ENCODE results near the gene ZNF423.

Gene ZNF423

DNA sequence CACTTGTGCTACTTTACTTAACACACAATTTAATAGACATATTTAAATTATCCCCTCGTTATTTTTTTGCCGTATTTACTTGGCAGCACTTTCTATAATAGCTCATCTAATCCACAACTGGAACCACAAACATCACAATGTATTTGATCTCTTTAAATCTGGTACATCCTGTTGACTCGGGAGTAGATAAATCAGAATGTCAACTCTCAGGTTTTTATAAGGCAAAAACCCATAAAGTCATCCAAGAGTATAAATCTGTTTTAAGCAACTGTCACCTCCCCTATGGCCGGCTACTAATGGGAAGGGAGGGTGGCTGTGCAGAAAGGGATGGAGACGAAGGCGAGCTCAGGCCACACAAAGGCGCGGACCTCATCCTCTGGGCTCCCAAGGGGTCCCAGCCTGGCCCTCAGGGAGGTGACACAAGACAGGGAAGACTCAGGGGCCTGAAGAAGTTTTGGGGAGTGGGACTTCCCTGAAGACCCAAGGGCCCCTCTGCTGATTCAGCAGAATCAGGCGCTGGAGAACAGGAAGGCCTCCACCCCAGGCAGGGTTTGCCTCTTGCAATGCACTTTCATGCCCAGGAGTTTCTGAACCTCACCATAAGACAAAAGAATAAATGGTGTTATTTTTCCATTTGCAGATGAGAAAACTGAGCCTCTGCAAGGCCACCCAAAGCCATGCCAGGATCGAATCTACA lies 122.5 kb downstream of the ZNF423 start:
- Histone ChIP-seq H3K27me3 (ENCODE audit: control insufficient read depth, insufficient read depth, low read length, poor library complexity, severe bottlenecking) (no peaks in the 10 kb centered on the region), H3K27ac (ENCODE audit: insufficient read depth, low read depth, low read length, poor library complexity, severe bottlenecking) (no peak overlapping the region), H3K9me3 (ENCODE audit: control insufficient read depth, low read length) (no peaks in the 10 kb centered on the region), H3K4me1 (ENCODE audit: control insufficient read depth, insufficient read depth, low read length) (peaks cover under 1% of the 10 kb centered on the region), H3K4me3 (ENCODE audit: insufficient read depth, low read depth, low read length) (no peak overlapping the region), H3K36me3 (ENCODE audit: control insufficient read depth, insufficient read depth, low read length) (peaks cover 22% of the 10 kb centered on the region)
- 92 to 94% methylated on average over 10 of the region's 10 CpGs for WGBS, 2 experiments

DNA sequence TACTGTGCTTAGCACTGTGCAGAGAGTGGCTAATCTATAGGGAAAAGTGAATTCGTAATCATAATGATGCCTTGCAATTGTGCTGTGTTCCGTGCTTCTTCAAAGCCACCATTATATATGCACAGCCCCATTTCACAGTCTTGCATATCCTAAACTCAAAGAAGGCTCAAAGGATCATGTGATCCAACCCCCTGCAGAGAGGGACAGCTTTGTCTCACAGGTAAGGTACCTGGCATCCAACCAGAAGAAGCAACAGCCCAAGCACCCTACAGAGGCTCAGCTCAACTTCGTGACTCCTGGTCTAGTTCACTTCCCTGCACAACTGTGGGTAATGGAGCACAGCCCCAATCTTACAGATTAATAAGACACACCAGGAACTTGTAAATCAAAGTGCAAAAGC lies 124.0 kb downstream of the ZNF423 start:
- no peaks in the 10 kb centered on the region for H3K9me3 ChIP-seq (ENCODE audit: control insufficient read depth, low read length)
- WGBS, 2 experiments = 90 to 94% methylated on average over 3 of the region's 3 CpGs
- H3K4me3 ChIP-seq (ENCODE audit: insufficient read depth, low read depth, low read length) = no peak overlapping the region
- H3K27ac ChIP-seq (ENCODE audit: insufficient read depth, low read depth, low read length, poor library complexity, severe bottlenecking) = no peak overlapping the region
- H3K4me1 ChIP-seq (ENCODE audit: control insufficient read depth, insufficient read depth, low read length) = no peaks in the 10 kb centered on the region
- H3K27me3 ChIP-seq (ENCODE audit: control insufficient read depth, insufficient read depth, low read length, poor library complexity, severe bottlenecking) = no peaks in the 10 kb centered on the region
- peaks cover 22% of the 10 kb centered on the region for H3K36me3 ChIP-seq (ENCODE audit: control insufficient read depth, insufficient read depth, low read length)

DNA sequence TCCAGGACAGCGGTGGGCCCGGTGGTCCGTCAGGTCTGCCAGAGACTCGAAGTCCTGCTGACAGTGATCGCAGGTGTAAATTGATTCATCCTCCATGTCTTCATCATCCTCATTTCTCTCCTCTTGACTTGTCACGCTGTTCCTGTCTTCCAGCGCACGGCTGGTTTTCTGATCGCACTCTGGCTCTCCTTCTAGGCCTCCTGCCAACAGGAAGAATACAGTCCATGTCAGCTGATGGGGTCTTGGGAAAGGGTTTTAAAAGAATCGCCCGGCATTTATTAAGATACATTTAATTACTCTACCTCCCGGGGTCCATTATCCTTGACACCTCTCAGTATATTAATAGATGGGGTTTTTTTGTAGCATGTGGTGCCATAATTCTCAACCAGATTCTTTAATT lies 125.1 kb downstream of the ZNF423 start:
- Histone ChIP-seq H3K4me1 (ENCODE audit: control insufficient read depth, insufficient read depth, low read length) (no peaks in the 10 kb centered on the region), H3K4me3 (ENCODE audit: insufficient read depth, low read depth, low read length) (no peak overlapping the region), H3K36me3 (ENCODE audit: control insufficient read depth, insufficient read depth, low read length) (peaks cover 22% of the 10 kb centered on the region), H3K9me3 (ENCODE audit: control insufficient read depth, low read length) (no peaks in the 10 kb centered on the region), H3K27me3 (ENCODE audit: control insufficient read depth, insufficient read depth, low read length, poor library complexity, severe bottlenecking) (no peaks in the 10 kb centered on the region), H3K27ac (ENCODE audit: insufficient read depth, low read depth, low read length, poor library complexity, severe bottlenecking) (no peak overlapping the region)
- 96 to 98% methylated on average over 7 to 9 of the region's 12 CpGs for WGBS, 2 experiments

- H3K4me3 ChIP-seq (ENCODE audit: insufficient read depth, low read depth, low read length) = no peak overlapping the region
- no peak overlapping the region for H3K27ac ChIP-seq (ENCODE audit: insufficient read depth, low read depth, low read length, poor library complexity, severe bottlenecking)
- WGBS, 2 experiments = 92 to 95% methylated on average over 11 of the region's 11 CpGs
- no peaks in the 10 kb centered on the region for H3K9me3 ChIP-seq (ENCODE audit: control insufficient read depth, low read length)
- H3K4me1 ChIP-seq (ENCODE audit: control insufficient read depth, insufficient read depth, low read length) = no peaks in the 10 kb centered on the region
- peaks cover 22% of the 10 kb centered on the region for H3K36me3 ChIP-seq (ENCODE audit: control insufficient read depth, insufficient read depth, low read length)
- H3K27me3 ChIP-seq (ENCODE audit: control insufficient read depth, insufficient read depth, low read length, poor library complexity, severe bottlenecking) = no peaks in the 10 kb centered on the region
These were observed 128.3 kb downstream of the ZNF423 start for GRCh38 chr16:49727611-49728010.

DNA sequence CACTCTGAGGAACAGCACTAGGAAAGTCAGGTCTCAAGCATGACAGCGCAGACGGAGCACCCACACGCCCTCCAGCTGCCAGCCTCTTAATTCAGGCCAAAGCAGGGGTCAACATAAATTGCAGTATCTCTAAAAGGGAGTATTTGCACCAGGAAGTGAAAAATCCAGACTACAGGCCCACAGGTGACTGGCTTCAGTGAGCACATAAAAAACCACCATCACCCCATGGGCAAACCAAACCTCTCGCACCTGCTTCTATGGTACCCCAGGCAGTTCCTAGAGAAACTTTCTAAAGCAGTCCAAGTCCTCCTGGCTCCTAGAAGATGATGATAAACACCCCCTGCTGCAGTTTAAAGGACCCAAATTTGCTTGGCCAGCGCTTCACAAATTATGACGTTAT lies 129.8 kb downstream of the ZNF423 start:
- H3K27me3 ChIP-seq (ENCODE audit: control insufficient read depth, insufficient read depth, low read length, poor library complexity, severe bottlenecking) = no peaks in the 10 kb centered on the region
- H3K9me3 ChIP-seq (ENCODE audit: control insufficient read depth, low read length) = no peaks in the 10 kb centered on the region
- H3K4me1 ChIP-seq (ENCODE audit: control insufficient read depth, insufficient read depth, low read length) = no peaks in the 10 kb centered on the region
- peaks cover 20% of the 10 kb centered on the region for H3K36me3 ChIP-seq (ENCODE audit: control insufficient read depth, insufficient read depth, low read length)
- no peak overlapping the region for H3K4me3 ChIP-seq (ENCODE audit: insufficient read depth, low read depth, low read length)
- WGBS, 2 experiments = 95 to 98% methylated on average over 6 of the region's 6 CpGs
- H3K27ac ChIP-seq (ENCODE audit: insufficient read depth, low read depth, low read length, poor library complexity, severe bottlenecking) = no peak overlapping the region

- Histone ChIP-seq H3K9me3 (ENCODE audit: control insufficient read depth, low read length) (no peaks in the 10 kb centered on the region), H3K36me3 (ENCODE audit: control insufficient read depth, insufficient read depth, low read length) (peaks cover 15% of the 10 kb centered on the region), H3K27ac (ENCODE audit: insufficient read depth, low read depth, low read length, poor library complexity, severe bottlenecking) (no peak overlapping the region), H3K4me3 (ENCODE audit: insufficient read depth, low read depth, low read length) (no peak overlapping the region), H3K27me3 (ENCODE audit: control insufficient read depth, insufficient read depth, low read length, poor library complexity, severe bottlenecking) (no peaks in the 10 kb centered on the region), H3K4me1 (ENCODE audit: control insufficient read depth, insufficient read depth, low read length) (no peaks in the 10 kb centered on the region)
- whole genome bisulfite sequencing, 2 experiments = 90 to 95% methylated on average over 8 of the region's 8 CpGs
These were observed 130.3 kb downstream of the ZNF423 start for GRCh38 chr16:49725651-49726050.

GRCh38 chr16:49724774-49725173 lies 131.1 kb downstream of the ZNF423 start:
- Histone ChIP-seq H3K36me3 (ENCODE audit: control insufficient read depth, insufficient read depth, low read length) (peaks cover 6% of the 10 kb centered on the region), H3K27me3 (ENCODE audit: control insufficient read depth, insufficient read depth, low read length, poor library complexity, severe bottlenecking) (no peaks in the 10 kb centered on the region), H3K27ac (ENCODE audit: insufficient read depth, low read depth, low read length, poor library complexity, severe bottlenecking) (no peak overlapping the region), H3K9me3 (ENCODE audit: control insufficient read depth, low read length) (no peaks in the 10 kb centered on the region), H3K4me3 (ENCODE audit: insufficient read depth, low read depth, low read length) (no peak overlapping the region), H3K4me1 (ENCODE audit: control insufficient read depth, insufficient read depth, low read length) (no peaks in the 10 kb centered on the region)
- WGBS, 2 experiments = 96% methylated on average over 5 of the region's 5 CpGs

DNA sequence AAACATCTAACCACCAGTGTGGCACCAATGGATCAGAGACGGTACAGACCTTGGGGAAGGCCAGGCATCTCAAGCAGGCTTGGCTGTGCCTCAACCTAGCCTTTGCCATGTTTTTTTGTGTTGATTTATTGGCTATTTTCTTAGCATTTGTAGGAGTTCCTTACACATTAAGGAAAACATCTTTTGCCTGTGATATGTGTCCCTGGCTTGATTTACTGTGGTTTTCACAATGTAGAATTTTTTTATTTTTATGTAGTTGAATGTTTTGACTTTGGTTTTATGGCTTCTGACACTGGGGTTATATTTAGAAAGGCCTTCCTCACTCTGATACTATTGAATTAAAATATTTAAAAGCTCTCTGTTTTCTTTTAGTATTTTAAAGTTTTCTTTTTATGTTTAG lies 132.6 kb downstream of the ZNF423 start:
- Histone ChIP-seq H3K4me1 (ENCODE audit: control insufficient read depth, insufficient read depth, low read length) (no peaks in the 10 kb centered on the region), H3K27ac (ENCODE audit: insufficient read depth, low read depth, low read length, poor library complexity, severe bottlenecking) (no peak overlapping the region), H3K27me3 (ENCODE audit: control insufficient read depth, insufficient read depth, low read length, poor library complexity, severe bottlenecking) (no peaks in the 10 kb centered on the region), H3K4me3 (ENCODE audit: insufficient read depth, low read depth, low read length) (no peak overlapping the region), H3K9me3 (ENCODE audit: control insufficient read depth, low read length) (no peaks in the 10 kb centered on the region), H3K36me3 (ENCODE audit: control insufficient read depth, insufficient read depth, low read length) (no peaks in the 10 kb centered on the region)
- WGBS, 2 experiments = 88 to 94% methylated on average over 1 of the region's 1 CpG

DNA sequence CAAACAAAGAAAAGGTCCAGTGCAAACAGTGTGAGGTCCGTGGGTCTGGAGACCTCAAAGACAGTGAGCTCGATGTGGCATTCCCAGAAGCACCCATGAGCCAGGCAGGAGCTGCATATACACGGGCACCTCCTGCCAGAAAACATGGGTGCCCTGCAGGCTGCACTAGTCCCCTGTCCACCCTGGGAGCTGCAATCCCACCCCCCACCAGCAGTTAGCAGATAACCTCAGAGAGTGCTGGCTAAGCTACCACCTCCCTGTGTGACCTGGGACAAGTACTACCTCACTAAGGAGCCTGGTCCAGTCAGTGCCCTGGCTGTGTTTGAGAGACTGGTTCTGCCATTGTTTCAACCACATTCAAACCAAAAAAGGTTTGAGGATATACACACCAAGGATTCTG lies 135.7 kb downstream of the ZNF423 start:
- Histone ChIP-seq H3K36me3 (ENCODE audit: control insufficient read depth, insufficient read depth, low read length) (peaks cover 3% of the 10 kb centered on the region), H3K4me3 (ENCODE audit: insufficient read depth, low read depth, low read length) (no peak overlapping the region), H3K27ac (ENCODE audit: insufficient read depth, low read depth, low read length, poor library complexity, severe bottlenecking) (no peak overlapping the region), H3K4me1 (ENCODE audit: control insufficient read depth, insufficient read depth, low read length) (peaks cover 8% of the 10 kb centered on the region), H3K9me3 (ENCODE audit: control insufficient read depth, low read length) (no peaks in the 10 kb centered on the region), H3K27me3 (ENCODE audit: control insufficient read depth, insufficient read depth, low read length, poor library complexity, severe bottlenecking) (no peaks in the 10 kb centered on the region)
- WGBS, 2 experiments = 95 to 97% methylated on average over 3 of the region's 3 CpGs

GRCh38 chr16:49717689-49718088 lies 138.2 kb downstream of the ZNF423 start:
- Histone ChIP-seq H3K36me3 (ENCODE audit: control insufficient read depth, insufficient read depth, low read length) (peaks cover 3% of the 10 kb centered on the region), H3K27ac (ENCODE audit: insufficient read depth, low read depth, low read length, poor library complexity, severe bottlenecking) (no peak overlapping the region), H3K4me1 (ENCODE audit: control insufficient read depth, insufficient read depth, low read length) (peaks cover 31% of the 10 kb centered on the region), H3K4me3 (ENCODE audit: insufficient read depth, low read depth, low read length) (no peak overlapping the region), H3K9me3 (ENCODE audit: control insufficient read depth, low read length) (no peaks in the 10 kb centered on the region), H3K27me3 (ENCODE audit: control insufficient read depth, insufficient read depth, low read length, poor library complexity, severe bottlenecking) (no peaks in the 10 kb centered on the region)
- WGBS, 2 experiments = 94 to 97% methylated on average over 4 of the region's 4 CpGs

All from ectodermal cell (in vitro differentiated cells).